ENCODE measurements around the gene QSOX2.

The QSOX2 gene

GRCh38 chr9:136201609-136202453 is 43.8 kb downstream of the QSOX2 start:
- no peak for DNase-seq

GRCh38 chr9:136201174-136201573 is 44.4 kb downstream of the QSOX2 start:
- DNase-seq = no peak

GRCh38 chr9:136200424-136200823 is 45.2 kb downstream of the QSOX2 start:
- no peak for DNase-seq

- DNase-seq = no peak
Measured at GRCh38 chr9:136199391-136200288, 46.0 kb downstream of the QSOX2 start.

- no peak for DNase-seq
Measured at GRCh38 chr9:136198605-136199083, 47.0 kb downstream of the QSOX2 start.

- no peak for DNase-seq
Measured at GRCh38 chr9:136197930-136198604, 47.5 kb downstream of the QSOX2 start.

- no peak for DNase-seq
Measured at GRCh38 chr9:136197084-136197875, 48.3 kb downstream of the QSOX2 start.

GRCh38 chr9:136196404-136197083 is 49.1 kb downstream of the QSOX2 start:
- peak in 1 of 2 experiments; percentile 47 for DNase-seq

GRCh38 chr9:136194540-136194939 is 51.1 kb downstream of the QSOX2 start:
- no peak for DNase-seq

- no peak for DNase-seq
Measured at GRCh38 chr9:136193891-136194279, 51.7 kb downstream of the QSOX2 start.

GRCh38 chr9:136193127-136193890 is 52.3 kb downstream of the QSOX2 start:
- DNase-seq = no peak

GRCh38 chr9:136192289-136193126 is 53.1 kb downstream of the QSOX2 start:
- DNase-seq = no peak

- no peak for DNase-seq
Measured at GRCh38 chr9:136191960-136192286, 53.7 kb downstream of the QSOX2 start.

GRCh38 chr9:136191099-136191959 is 54.3 kb downstream of the QSOX2 start:
- DNase-seq = no peak

GRCh38 chr9:136190656-136191055 is 55.0 kb downstream of the QSOX2 start:
- DNase-seq = no peak

GRCh38 chr9:136190237-136190601 is 55.4 kb downstream of the QSOX2 start:
- no peak for DNase-seq

GRCh38 chr9:136189394-136190236 is 56.0 kb downstream of the QSOX2 start:
- DNase-seq = no peak

All from NCI-H2081 (cell line).